Muscle layer of duodenum (tissue), 2 donors: ENCODE data around the gene CKS1B.
A peak's percentile ranks its signal among the peaks of the same experiment; 100 is the strongest.

Experiments used
- H3K27ac ChIP-seq: one replicate; pipeline ENCODE4 v1.7.0; 2013; ENCODE audit warnings: mild to moderate bottlenecking, low read length
- H3K27me3 ChIP-seq: one replicate; pipeline ENCODE4 v1.7.0; 2013; ENCODE audit warnings: low read depth, mild to moderate bottlenecking, control low read depth, low read length
- H3K36me3 ChIP-seq, 2 donors: one replicate each; pipeline ENCODE4 v1.7.0; 2013; ENCODE audit warnings: low read length in 2 of 2, control low read depth in 1 of 2, mild to moderate bottlenecking in 1 of 2; ENCODE audit not compliant: insufficient read depth in 2 of 2, control insufficient read depth in 1 of 2
- H3K4me1 ChIP-seq, 2 donors: one replicate each; pipeline ENCODE4 v1.7.0; 2013; ENCODE audit warnings: low read length in 2 of 2, mild to moderate bottlenecking in 2 of 2, control low read depth in 1 of 2, moderate library complexity in 1 of 2; ENCODE audit not compliant: insufficient read depth in 2 of 2, control insufficient read depth in 1 of 2
- H3K4me3 ChIP-seq, 2 donors: one replicate each; pipeline ENCODE4 v1.7.0; 2013; ENCODE audit warnings: low read length in 2 of 2, low read depth in 1 of 2, mild to moderate bottlenecking in 1 of 2
- H3K9me3 ChIP-seq, 2 donors: one replicate each; pipeline ENCODE4 v1.7.0; 2013; ENCODE audit warnings: low read length in 2 of 2, control low read depth in 1 of 2, mild to moderate bottlenecking in 1 of 2; ENCODE audit not compliant: control insufficient read depth in 1 of 2
- donor health status: healthy.

Gene CKS1B

GRCh38 chr1:154951901-154952657 is 22.4 kb upstream of the CKS1B start:
- Histone ChIP-seq H3K27me3 (no peaks in the 10 kb centered on the region), H3K4me1 (peaks cover 25 to 55% of the 10 kb centered on the region in 2 donors), H3K4me3 (no peak overlapping the region), H3K9me3 (no peaks in the 10 kb centered on the region), H3K36me3 (peaks cover 6 to 32% of the 10 kb centered on the region in 2 donors), H3K27ac (no peak overlapping the region)

GRCh38 chr1:154952664-154953063 is 21.8 kb upstream of the CKS1B start:
- H3K27ac ChIP-seq = no peak overlapping the region
- no peak overlapping the region for H3K4me3 ChIP-seq
- H3K4me1 ChIP-seq = peaks cover 25 to 59% of the 10 kb centered on the region in 2 donors
- H3K9me3 ChIP-seq = no peaks in the 10 kb centered on the region
- H3K27me3 ChIP-seq = no peaks in the 10 kb centered on the region
- H3K36me3 ChIP-seq = peaks cover 6 to 26% of the 10 kb centered on the region in 2 donors

GRCh38 chr1:154953611-154954038 is 20.9 kb upstream of the CKS1B start:
- no peaks in the 10 kb centered on the region for H3K27me3 ChIP-seq
- peaks cover 25 to 59% of the 10 kb centered on the region in 2 donors for H3K4me1 ChIP-seq
- no peak overlapping the region for H3K27ac ChIP-seq
- H3K4me3 ChIP-seq = peak overlapping the region; percentile 33 to 36
- peaks cover 8 to 22% of the 10 kb centered on the region in 2 donors for H3K36me3 ChIP-seq
- no peaks in the 10 kb centered on the region for H3K9me3 ChIP-seq

- Histone ChIP-seq H3K4me3 (peak overlapping the region; percentile 78 to 96), H3K4me1 (peaks cover 25 to 59% of the 10 kb centered on the region in 2 donors)
These were observed 19.9 kb upstream of the CKS1B start for GRCh38 chr1:154954541-154954940.

GRCh38 chr1:154955039-154955717 is 19.3 kb upstream of the CKS1B start:
- Histone ChIP-seq H3K36me3 (peaks cover 12 to 30% of the 10 kb centered on the region in 2 donors), H3K4me1 (peaks cover 25 to 61% of the 10 kb centered on the region in 2 donors), H3K27me3 (no peaks in the 10 kb centered on the region), H3K9me3 (no peaks in the 10 kb centered on the region), H3K27ac (peak overlapping the region; percentile 83), H3K4me3 (peak overlapping the region; percentile 78 to 96)

More at GRCh38 chr1:154954541-154954940, 19.9 kb upstream of the CKS1B start:
- no peaks in the 10 kb centered on the region for H3K27me3 ChIP-seq
- H3K9me3 ChIP-seq = no peaks in the 10 kb centered on the region
- H3K36me3 ChIP-seq = peaks cover 12 to 29% of the 10 kb centered on the region in 2 donors
- H3K27ac ChIP-seq = no peak overlapping the region

GRCh38 chr1:154955718-154956543 is 18.6 kb upstream of the CKS1B start, which contains the start of gene PBXIP1:
Gene PBXIP1, minus strand, starts transcription at chr1:154956099. Its CDS starts 2,378 bp downstream, at chr1:154953721.
- Histone ChIP-seq H3K9me3 (no peaks in the 10 kb centered on the region), H3K27me3 (no peaks in the 10 kb centered on the region), H3K27ac (peak within 1 kb of the TSS; percentile 83), H3K36me3 (peaks cover 7 to 23% of the 10 kb centered on the region in 2 donors), H3K4me3 (peak within 1 kb of the TSS; percentile 78 to 96), H3K4me1 (peaks cover 30 to 69% of the 10 kb centered on the region in 2 donors)

- H3K36me3 ChIP-seq = peaks cover 6 to 18% of the 10 kb centered on the region in 2 donors
- peak overlapping the region; percentile 83 for H3K27ac ChIP-seq
- peak overlapping the region; percentile 78 to 96 for H3K4me3 ChIP-seq
- peaks cover 30 to 66% of the 10 kb centered on the region in 2 donors for H3K4me1 ChIP-seq
- H3K27me3 ChIP-seq = no peaks in the 10 kb centered on the region
- no peaks in the 10 kb centered on the region for H3K9me3 ChIP-seq
These were observed 17.9 kb upstream of the CKS1B start for GRCh38 chr1:154956544-154956941.

- Histone ChIP-seq H3K27me3 (no peaks in the 10 kb centered on the region), H3K36me3 (peaks cover 6 to 15% of the 10 kb centered on the region in 2 donors), H3K4me3 (peak overlapping the region; percentile 78 to 96), H3K4me1 (peaks cover 30 to 62% of the 10 kb centered on the region in 2 donors), H3K9me3 (no peaks in the 10 kb centered on the region), H3K27ac (peak overlapping the region; percentile 83)
These were observed 17.3 kb upstream of the CKS1B start for GRCh38 chr1:154957091-154957657.

GRCh38 chr1:154958036-154958435 is 16.4 kb upstream of the CKS1B start:
- Histone ChIP-seq H3K4me3 (no peak overlapping the region), H3K4me1 (peaks cover 28 to 62% of the 10 kb centered on the region in 2 donors), H3K9me3 (no peaks in the 10 kb centered on the region), H3K27me3 (no peaks in the 10 kb centered on the region), H3K27ac (no peak overlapping the region), H3K36me3 (peaks cover 6 to 16% of the 10 kb centered on the region in 2 donors)

GRCh38 chr1:154958681-154959425 is 15.6 kb upstream of the CKS1B start:
- Histone ChIP-seq H3K9me3 (no peaks in the 10 kb centered on the region), H3K4me3 (no peak overlapping the region), H3K27me3 (no peaks in the 10 kb centered on the region), H3K4me1 (peaks cover 20 to 55% of the 10 kb centered on the region in 2 donors), H3K27ac (no peak overlapping the region), H3K36me3 (peaks cover 14 to 24% of the 10 kb centered on the region in 2 donors)
